IPS-18c (cell line): Measurements from ENCODE around the gene GHRL.
"Not testable (repeated sequence)": the region's sequence is repeated elsewhere in the genome, so short reads cannot be mapped to it uniquely, and the experiment has no call there.

ENCODE experiments used
- H3K4me3 ChIP-seq: 2 replicates; pipeline ENCODE4 v1.7.0; 2013; ENCODE audit warnings: low read depth, mild to moderate bottlenecking, low read length, moderate library complexity; ENCODE audit not compliant: insufficient read depth
- H3K9me3 ChIP-seq: one replicate; pipeline ENCODE4 v1.6.1; 2013; ENCODE audit warnings: mild to moderate bottlenecking, low read length, moderate library complexity; ENCODE audit not compliant: control insufficient read depth, insufficient read depth

GHRL gene

GRCh38 chr3:10286596-10287295 is 6.0 kb downstream of the GHRL start:
- Histone ChIP-seq H3K4me3 (no peak overlapping the region), H3K9me3 (no peaks in the 10 kb centered on the region)

GRCh38 chr3:10286133-10286524 is 6.6 kb downstream of the GHRL start:
- no peak overlapping the region for H3K4me3 ChIP-seq

GRCh38 chr3:10285272-10286132 is 7.2 kb downstream of the GHRL start:
- Histone ChIP-seq H3K4me3 (no peak overlapping the region), H3K9me3 (no peaks in the 10 kb centered on the region)

More at GRCh38 chr3:10286133-10286524, 6.6 kb downstream of the GHRL start:
- H3K9me3 ChIP-seq = no peaks in the 10 kb centered on the region

- no peaks in the 10 kb centered on the region for H3K9me3 ChIP-seq
- H3K4me3 ChIP-seq = no peak overlapping the region
Measured at GRCh38 chr3:10284496-10284895, 8.3 kb downstream of the GHRL start.

GRCh38 chr3:10283638-10284037 is 9.1 kb downstream of the GHRL start:
- Histone ChIP-seq H3K4me3 (no peak overlapping the region), H3K9me3 (no peaks in the 10 kb centered on the region)

GRCh38 chr3:10281951-10282350 is 10.8 kb downstream of the GHRL start:
- Histone ChIP-seq H3K4me3 (no peak overlapping the region), H3K9me3 (no peaks in the 10 kb centered on the region)

- H3K4me3 ChIP-seq = no peak overlapping the region
- H3K9me3 ChIP-seq = no peaks in the 10 kb centered on the region
Measured at GRCh38 chr3:10280571-10280970, 12.2 kb downstream of the GHRL start.

GRCh38 chr3:10280177-10280529 is 12.6 kb downstream of the GHRL start:
- no peak overlapping the region for H3K4me3 ChIP-seq
- H3K9me3 ChIP-seq = no peaks in the 10 kb centered on the region

- no peak overlapping the region for H3K4me3 ChIP-seq
- no peaks in the 10 kb centered on the region for H3K9me3 ChIP-seq
Measured at GRCh38 chr3:10279384-10280176, 13.2 kb downstream of the GHRL start.

- H3K9me3 ChIP-seq = no peaks in the 10 kb centered on the region
- no peak overlapping the region for H3K4me3 ChIP-seq
Measured at GRCh38 chr3:10278501-10278900, 14.2 kb downstream of the GHRL start.

GRCh38 chr3:10277115-10277625 is 15.6 kb downstream of the GHRL start:
- H3K4me3 ChIP-seq = no peak overlapping the region

GRCh38 chr3:10274601-10275000 is 18.1 kb downstream of the GHRL start:
- H3K4me3 ChIP-seq = no peak overlapping the region
- H3K9me3 ChIP-seq = no peaks in the 10 kb centered on the region

More at GRCh38 chr3:10277115-10277625, 15.6 kb downstream of the GHRL start:
- no peaks in the 10 kb centered on the region for H3K9me3 ChIP-seq

- H3K9me3 ChIP-seq = no peaks in the 10 kb centered on the region
- H3K4me3 ChIP-seq = no peak overlapping the region
Measured at GRCh38 chr3:10273702-10274305, 18.9 kb downstream of the GHRL start.

GRCh38 chr3:10272977-10273376 is 19.8 kb downstream of the GHRL start:
- no peaks in the 10 kb centered on the region for H3K9me3 ChIP-seq

GRCh38 chr3:10272476-10272875 is 20.3 kb downstream of the GHRL start:
- not testable (repeated sequence) for H3K9me3 ChIP-seq, H3K4me3 ChIP-seq

More at GRCh38 chr3:10272977-10273376, 19.8 kb downstream of the GHRL start:
- H3K4me3 ChIP-seq = no peak overlapping the region

GRCh38 chr3:10269443-10269842 is 23.3 kb downstream of the GHRL start:
- no peak overlapping the region for H3K4me3 ChIP-seq
- H3K9me3 ChIP-seq = no peaks in the 10 kb centered on the region

- no peaks in the 10 kb centered on the region for H3K9me3 ChIP-seq
- no peak overlapping the region for H3K4me3 ChIP-seq
Measured at GRCh38 chr3:10268930-10269329, 23.8 kb downstream of the GHRL start.
